Upper lobe of right lung (tissue), 1 donor: ENCODE measurements around the gene MAP2. TPM values are rescaled to one million over a fixed set of nuclear protein-coding genes. Genes with fewer than 3 reads are reported as not detected.

Source experiments
- ATAC-seq: fragments of 200-7000 bp; cut with Tn5 transposase; one replicate; pipeline ENCODE4 v1.9.1; 2020; ENCODE audit warnings: mild to moderate bottlenecking, moderate library complexity
- DNase-seq: peaks from one replicate; pipeline ENCODE4 v3.0.0-alpha.2; 2020
- H3K27ac ChIP-seq: fragments of 200-600 bp; one replicate; pipeline ENCODE4 v1.8.0; 2022
- H3K27me3 ChIP-seq: fragments of 200-600 bp; one replicate; pipeline ENCODE4 v1.8.0; 2022; ENCODE audit warnings: mild to moderate bottlenecking
- H3K36me3 ChIP-seq: fragments of 200-600 bp; one replicate; pipeline ENCODE4 v1.8.0; 2022
- H3K4me1 ChIP-seq: fragments of 200-600 bp; one replicate; pipeline ENCODE4 v1.8.0; 2022
- H3K4me3 ChIP-seq: fragments of 200-600 bp; one replicate; pipeline ENCODE4 v1.8.0; 2022; ENCODE audit warnings: mild to moderate bottlenecking
- H3K9me3 ChIP-seq: fragments of 200-600 bp; one replicate; pipeline ENCODE4 v1.8.0; 2022
- intact Hi-C: fragments of 100-400 bp; cut with DNase I; formaldehyde crosslinking; loops from one replicate; pipeline ENCODE4 v1.11.0; 2022
- total RNA-seq: library from RNA; stranded (reverse); fragmentation: NEBNext Ultra II Directional; extraction: Animal tissue kit (Norgen Biotek cat#: 25700); gene quantifications from one replicate; pipeline ENCODE4 v1.2.1, GENCODE V29; 2021
- TF ChIP-seq, protein P1 (sequence below): fragments of 200-600 bp; IDR thresholded peaks from one replicate; pipeline ENCODE4 v1.8.0; 2022; ENCODE audit warnings: antibody characterized with exemption
- donor health status: DM: no; HTN: yes; CAD: no; lungs with severe emphysema.

The MAP2 gene
- total RNA-seq, 1 donor from 2014 or later, result 44.0 TPM

GRCh38 chr2:209512971-209513370 is 89.1 kb downstream of the MAP2 start:
- DNase-seq, result no peak
- intact Hi-C loops, result no loop called here
- H3K4me3 ChIP-seq, result no peak overlapping the region

DNA sequence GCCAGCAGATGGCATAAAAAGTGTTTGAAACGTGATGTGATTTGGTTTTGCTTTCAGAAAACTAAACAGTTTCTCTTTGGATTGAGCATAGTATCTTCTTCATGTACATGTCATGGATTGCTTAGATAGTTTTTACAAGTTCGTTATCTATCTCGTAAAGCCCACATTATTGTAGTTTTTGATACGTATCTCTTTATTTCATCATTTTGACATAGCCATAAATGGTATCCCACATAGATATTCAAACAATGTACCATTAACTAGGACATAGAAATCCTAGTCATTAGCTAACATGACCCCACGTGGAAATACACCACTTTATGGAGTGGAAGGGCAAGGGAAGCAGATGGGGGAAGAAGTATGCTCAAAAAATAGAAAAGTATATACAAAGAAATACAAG is 93.6 kb downstream of the MAP2 start:
- TF ChIP-seq, protein P1, sequence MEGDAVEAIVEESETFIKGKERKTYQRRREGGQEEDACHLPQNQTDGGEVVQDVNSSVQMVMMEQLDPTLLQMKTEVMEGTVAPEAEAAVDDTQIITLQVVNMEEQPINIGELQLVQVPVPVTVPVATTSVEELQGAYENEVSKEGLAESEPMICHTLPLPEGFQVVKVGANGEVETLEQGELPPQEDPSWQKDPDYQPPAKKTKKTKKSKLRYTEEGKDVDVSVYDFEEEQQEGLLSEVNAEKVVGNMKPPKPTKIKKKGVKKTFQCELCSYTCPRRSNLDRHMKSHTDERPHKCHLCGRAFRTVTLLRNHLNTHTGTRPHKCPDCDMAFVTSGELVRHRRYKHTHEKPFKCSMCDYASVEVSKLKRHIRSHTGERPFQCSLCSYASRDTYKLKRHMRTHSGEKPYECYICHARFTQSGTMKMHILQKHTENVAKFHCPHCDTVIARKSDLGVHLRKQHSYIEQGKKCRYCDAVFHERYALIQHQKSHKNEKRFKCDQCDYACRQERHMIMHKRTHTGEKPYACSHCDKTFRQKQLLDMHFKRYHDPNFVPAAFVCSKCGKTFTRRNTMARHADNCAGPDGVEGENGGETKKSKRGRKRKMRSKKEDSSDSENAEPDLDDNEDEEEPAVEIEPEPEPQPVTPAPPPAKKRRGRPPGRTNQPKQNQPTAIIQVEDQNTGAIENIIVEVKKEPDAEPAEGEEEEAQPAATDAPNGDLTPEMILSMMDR, result no peak
- intact Hi-C loops, result no loop called here
- ATAC-seq (no peak), DNase-seq (no peak)
- H3K27me3 ChIP-seq, result no peaks in the 10 kb centered on the region
- no peak overlapping the region for H3K27ac ChIP-seq
- H3K36me3 ChIP-seq, result no peaks in the 10 kb centered on the region
- no peak overlapping the region for H3K4me3 ChIP-seq
- H3K4me1 ChIP-seq, result no peaks in the 10 kb centered on the region
- H3K9me3 ChIP-seq, result no peaks in the 10 kb centered on the region

More at GRCh38 chr2:209512971-209513370, 89.1 kb downstream of the MAP2 start:
- H3K27ac ChIP-seq, result no peak overlapping the region
- no peak for ATAC-seq
- TF ChIP-seq, protein P1, result no peak
- H3K4me1 ChIP-seq, result no peaks in the 10 kb centered on the region
- H3K9me3 ChIP-seq, result no peaks in the 10 kb centered on the region
- no peaks in the 10 kb centered on the region for H3K27me3 ChIP-seq
- no peaks in the 10 kb centered on the region for H3K36me3 ChIP-seq

GRCh38 chr2:209519271-209519670 is 95.4 kb downstream of the MAP2 start:
- H3K9me3 ChIP-seq, result no peaks in the 10 kb centered on the region
- H3K36me3 ChIP-seq, result no peaks in the 10 kb centered on the region
- no peak for DNase-seq
- TF ChIP-seq, protein P1, result no peak
- no peak overlapping the region for H3K4me3 ChIP-seq
- no peak overlapping the region for H3K27ac ChIP-seq
- no peaks in the 10 kb centered on the region for H3K4me1 ChIP-seq
- no peak for ATAC-seq
- intact Hi-C loops, result no loop called here
- no peaks in the 10 kb centered on the region for H3K27me3 ChIP-seq

DNA sequence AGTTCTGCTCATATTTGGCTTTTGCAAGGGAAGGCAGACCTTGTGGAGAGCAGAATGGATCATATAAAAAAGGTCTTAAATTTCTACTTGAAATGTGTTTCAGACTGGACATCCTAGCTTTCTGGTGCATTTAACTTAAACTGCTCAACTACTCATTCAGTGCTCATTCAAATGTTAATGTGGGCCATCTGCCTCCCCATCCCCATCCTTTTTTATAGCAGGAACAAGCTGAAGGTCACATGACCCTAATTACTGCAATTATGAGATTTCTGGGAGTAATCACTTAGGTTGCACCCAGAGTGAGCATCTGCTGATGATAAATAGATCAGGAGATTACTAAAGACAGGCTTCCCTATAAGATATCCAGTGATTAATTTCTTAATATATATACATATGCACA is 96.1 kb downstream of the MAP2 start:
- H3K36me3 ChIP-seq, result no peaks in the 10 kb centered on the region
- no peak overlapping the region for H3K27ac ChIP-seq
- intact Hi-C loops, result no loop called here
- H3K4me1 ChIP-seq, result no peaks in the 10 kb centered on the region
- H3K9me3 ChIP-seq, result no peaks in the 10 kb centered on the region
- DNase-seq (no peak), ATAC-seq (no peak)
- H3K27me3 ChIP-seq, result no peaks in the 10 kb centered on the region
- TF ChIP-seq, protein P1, result no peak
- H3K4me3 ChIP-seq, result no peak overlapping the region

- no peak for DNase-seq
- no peak for ATAC-seq
- Histone ChIP-seq H3K4me1 (peaks cover 12% of the 10 kb centered on the region), H3K36me3 (no peaks in the 10 kb centered on the region), H3K27me3 (no peaks in the 10 kb centered on the region), H3K27ac (no peak overlapping the region), H3K4me3 (no peak overlapping the region), H3K9me3 (no peaks in the 10 kb centered on the region)
- TF ChIP-seq, protein P1, result no peak
- intact Hi-C loops, result no loop called here
Observed at GRCh38 chr2:209523041-209523740, 99.3 kb downstream of the MAP2 start.

DNA sequence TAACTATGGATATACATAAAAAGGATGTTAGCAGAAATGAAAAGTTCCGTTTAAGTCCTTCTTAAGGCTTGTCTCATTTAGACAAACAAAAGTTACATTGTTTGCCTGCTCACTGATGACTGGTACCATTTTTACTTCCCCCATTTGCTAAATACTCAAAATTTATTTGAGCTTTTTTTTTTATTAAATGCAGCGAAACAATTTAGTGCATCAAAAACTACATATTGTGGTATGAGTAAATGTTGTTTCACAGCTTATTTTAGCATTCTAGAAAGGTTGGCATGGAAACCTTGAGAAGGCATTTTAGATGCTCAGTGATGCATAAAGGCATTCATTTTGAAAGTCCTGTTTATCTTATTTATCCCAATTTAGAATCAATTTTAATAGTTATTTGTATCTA is 100.0 kb downstream of the MAP2 start:
- intact Hi-C loops, result no loop called here
- Histone ChIP-seq H3K4me3 (no peak overlapping the region), H3K9me3 (no peaks in the 10 kb centered on the region), H3K27ac (no peak overlapping the region), H3K36me3 (no peaks in the 10 kb centered on the region), H3K27me3 (no peaks in the 10 kb centered on the region), H3K4me1 (peaks cover 12% of the 10 kb centered on the region)
- ATAC-seq, result no peak
- TF ChIP-seq, protein P1, result no peak
- no peak for DNase-seq
